ENCODE data around the gene SLC8B1. TPM values are rescaled to one million over a fixed set of nuclear protein-coding genes. Genes with fewer than 3 reads are reported as not detected.
A peak's percentile ranks its signal among the peaks of the same experiment; 100 is the strongest.

SLC8B1 gene
- total RNA-seq, 4 donors from 2014 or later, result 76.5 to 256 (median 95.5) TPM

GRCh38 chr12:113270709-113271009 lies 64.2 kb downstream of the SLC8B1 start:
- no peak for DNase-seq
- intact Hi-C loops (cut with DNase I; ENCODE audit: low total_unique reads), result no loop called here
- H3K4me1 ChIP-seq, result peaks cover 0 to 25% (median 0%) of the 10 kb centered on the region in 4 donors
- H3K27me3 ChIP-seq, result no peaks in the 10 kb centered on the region
- TF ChIP-seq POLR2A (IDR thresholded peaks at IDR 0.05), result no peak
- TF ChIP-seq EP300 (IDR thresholded peaks at IDR 0.05; ENCODE audit: low read depth), result no peak
- TF ChIP-seq, protein P1, sequence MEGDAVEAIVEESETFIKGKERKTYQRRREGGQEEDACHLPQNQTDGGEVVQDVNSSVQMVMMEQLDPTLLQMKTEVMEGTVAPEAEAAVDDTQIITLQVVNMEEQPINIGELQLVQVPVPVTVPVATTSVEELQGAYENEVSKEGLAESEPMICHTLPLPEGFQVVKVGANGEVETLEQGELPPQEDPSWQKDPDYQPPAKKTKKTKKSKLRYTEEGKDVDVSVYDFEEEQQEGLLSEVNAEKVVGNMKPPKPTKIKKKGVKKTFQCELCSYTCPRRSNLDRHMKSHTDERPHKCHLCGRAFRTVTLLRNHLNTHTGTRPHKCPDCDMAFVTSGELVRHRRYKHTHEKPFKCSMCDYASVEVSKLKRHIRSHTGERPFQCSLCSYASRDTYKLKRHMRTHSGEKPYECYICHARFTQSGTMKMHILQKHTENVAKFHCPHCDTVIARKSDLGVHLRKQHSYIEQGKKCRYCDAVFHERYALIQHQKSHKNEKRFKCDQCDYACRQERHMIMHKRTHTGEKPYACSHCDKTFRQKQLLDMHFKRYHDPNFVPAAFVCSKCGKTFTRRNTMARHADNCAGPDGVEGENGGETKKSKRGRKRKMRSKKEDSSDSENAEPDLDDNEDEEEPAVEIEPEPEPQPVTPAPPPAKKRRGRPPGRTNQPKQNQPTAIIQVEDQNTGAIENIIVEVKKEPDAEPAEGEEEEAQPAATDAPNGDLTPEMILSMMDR (IDR thresholded peaks at IDR 0.05), result no peak
- no peak for TF ChIP-seq POLR2AphosphoS5 (IDR thresholded peaks at IDR 0.05)
- peaks cover 0 to 44% (median 9%) of the 10 kb centered on the region in 4 donors for H3K36me3 ChIP-seq
- WGBS, 2 donors (ENCODE audit: low coverage in 1 of 2), result 60 to 81% methylated on average over 5 to 11 of the region's 11 CpGs
- no peaks in the 10 kb centered on the region for H3K9me3 ChIP-seq
- H3K27ac ChIP-seq, result peak overlapping the region in 2 of 4 donors; percentile 68 to 79
- no peak overlapping the region for H3K4me3 ChIP-seq
- in situ Hi-C loops (cut with MboI; ENCODE audit: low pct_ligation_motif_present in 1 of 4, low pct_unique_long_range_greater_than_20kb in 1 of 4, low sequenced_read_pairs in 3 of 4), result no loop called here

DNA sequence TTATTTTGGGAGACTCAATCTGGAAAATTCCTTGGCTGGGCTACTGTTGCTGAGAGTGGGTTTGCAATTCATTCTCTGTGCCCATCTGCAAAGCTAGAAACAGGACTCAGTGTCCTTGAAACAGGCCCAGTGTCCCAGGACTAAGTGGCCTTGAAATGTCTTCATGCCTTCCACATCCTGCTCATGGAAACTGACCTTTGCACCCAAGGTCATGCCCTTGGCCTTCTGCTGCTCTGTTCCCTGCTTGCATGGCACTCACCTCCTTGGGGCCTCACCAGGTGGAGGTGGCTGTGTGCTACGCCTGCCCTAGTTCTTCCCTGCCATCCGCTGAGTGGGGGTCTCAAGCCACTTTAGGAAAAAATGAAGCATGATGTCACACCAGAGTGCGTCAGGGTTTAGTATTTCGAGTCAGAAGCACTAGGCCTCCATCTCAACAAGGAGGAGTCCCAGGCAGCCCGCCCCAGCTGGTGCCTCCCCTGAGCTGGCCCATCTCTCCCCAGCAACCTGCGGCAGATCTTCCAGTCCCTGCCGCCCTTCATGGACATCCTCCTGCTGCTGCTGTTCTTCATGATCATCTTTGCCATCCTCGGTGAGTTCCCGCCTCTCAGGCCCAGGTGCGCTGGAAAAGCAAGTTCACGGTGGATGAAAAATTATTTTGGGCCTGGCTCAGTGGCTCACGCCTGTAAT lies 65.5 kb downstream of the SLC8B1 start:
- no peaks in the 10 kb centered on the region for H3K9me3 ChIP-seq
- TF ChIP-seq, protein P1 (IDR thresholded peaks at IDR 0.05), result no peak
- no peak for TF ChIP-seq POLR2AphosphoS5 (IDR thresholded peaks at IDR 0.05)
- no peak for TF ChIP-seq EP300 (IDR thresholded peaks at IDR 0.05; ENCODE audit: low read depth)
- no peak for TF ChIP-seq POLR2A (IDR thresholded peaks at IDR 0.05)
- H3K27ac ChIP-seq, result no peak overlapping the region
- peaks cover 0 to 25% (median 0%) of the 10 kb centered on the region in 4 donors for H3K4me1 ChIP-seq
- no peak overlapping the region for H3K4me3 ChIP-seq
- DNase-seq, result no peak
- no peaks in the 10 kb centered on the region for H3K27me3 ChIP-seq
- intact Hi-C loops (cut with DNase I; ENCODE audit: low total_unique reads), result no loop called here
- H3K36me3 ChIP-seq, result peaks cover 0 to 44% (median 5%) of the 10 kb centered on the region in 4 donors
- WGBS, 2 donors (ENCODE audit: low coverage in 1 of 2), result 97 to 98% methylated on average over 7 to 12 of the region's 12 CpGs
- in situ Hi-C loops (cut with MboI; ENCODE audit: low pct_ligation_motif_present in 1 of 4, low pct_unique_long_range_greater_than_20kb in 1 of 4, low sequenced_read_pairs in 3 of 4), result no loop called here

DNA sequence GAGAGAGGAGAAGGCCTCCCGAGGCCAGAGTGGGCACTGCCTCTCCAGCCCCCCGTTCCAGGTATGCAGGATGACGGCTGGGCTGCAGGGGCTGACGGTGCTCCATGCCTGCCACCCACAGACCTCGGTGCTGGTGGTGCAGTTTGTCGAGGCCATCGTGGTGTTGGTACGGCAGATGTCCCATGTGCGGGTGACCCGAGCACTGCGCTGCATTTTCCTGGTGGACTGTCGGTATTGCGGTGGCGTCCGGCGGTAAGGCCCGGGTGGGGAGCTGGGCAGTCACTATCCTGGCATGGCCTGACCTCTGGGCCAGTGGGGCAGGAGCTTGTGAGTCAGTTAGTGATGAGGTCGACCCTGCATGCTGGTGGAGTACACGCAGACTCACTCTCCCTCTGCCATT lies 66.3 kb downstream of the SLC8B1 start:
- Histone ChIP-seq H3K36me3 (peaks cover 0 to 36% (median 4%) of the 10 kb centered on the region in 4 donors), H3K4me1 (peaks cover 0 to 25% (median 0%) of the 10 kb centered on the region in 4 donors), H3K27me3 (no peaks in the 10 kb centered on the region), H3K27ac (peak overlapping the region in 1 of 4 donors; percentile 5), H3K4me3 (no peak overlapping the region), H3K9me3 (no peaks in the 10 kb centered on the region)
- no peak for DNase-seq
- no peak for TF ChIP-seq POLR2A (IDR thresholded peaks at IDR 0.05)
- TF ChIP-seq POLR2AphosphoS5 (IDR thresholded peaks at IDR 0.05), result no peak
- TF ChIP-seq EP300 (IDR thresholded peaks at IDR 0.05; ENCODE audit: low read depth), result no peak
- TF ChIP-seq, protein P1 (IDR thresholded peaks at IDR 0.05), result no peak
- in situ Hi-C loops (cut with MboI; ENCODE audit: low pct_ligation_motif_present in 1 of 4, low pct_unique_long_range_greater_than_20kb in 1 of 4, low sequenced_read_pairs in 3 of 4) (no loop called here), intact Hi-C loops (cut with DNase I; ENCODE audit: low total_unique reads) (no loop called here)
- 89% methylated on average over 16 of the region's 19 CpGs; no CpG with 5 or more reads in 1 of the 2 donors for WGBS, 2 donors (ENCODE audit: low coverage in 1 of 2)

DNA sequence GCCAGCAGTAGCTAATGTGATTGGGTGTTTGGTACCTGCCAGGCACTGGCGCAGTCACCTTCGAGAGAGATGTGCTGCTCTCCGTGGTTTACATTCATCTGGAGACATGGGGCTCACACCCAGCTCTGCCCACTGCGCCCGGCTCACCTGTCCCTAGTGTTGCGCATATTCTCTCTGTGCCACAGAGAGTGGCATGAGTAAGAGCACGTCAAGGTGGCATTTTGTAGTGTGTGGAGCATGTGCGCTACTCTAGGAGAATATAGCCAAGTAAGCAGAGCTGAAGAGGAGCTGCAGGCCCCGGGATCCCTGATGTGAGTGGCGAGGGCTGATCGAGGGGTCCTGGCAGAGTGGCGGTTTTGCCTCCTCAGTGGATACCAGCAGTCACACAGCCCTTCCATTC lies 66.8 kb downstream of the SLC8B1 start:
- Histone ChIP-seq H3K4me1 (peaks cover 0 to 24% (median 0%) of the 10 kb centered on the region in 4 donors), H3K27ac (peak overlapping the region in 2 of 4 donors; percentile 5 to 13), H3K27me3 (no peaks in the 10 kb centered on the region), H3K9me3 (no peaks in the 10 kb centered on the region), H3K36me3 (peaks cover 0 to 32% (median 4%) of the 10 kb centered on the region in 4 donors), H3K4me3 (no peak overlapping the region)
- TF ChIP-seq POLR2A (IDR thresholded peaks at IDR 0.05), result no peak
- no peak for TF ChIP-seq EP300 (IDR thresholded peaks at IDR 0.05; ENCODE audit: low read depth)
- TF ChIP-seq, protein P1 (IDR thresholded peaks at IDR 0.05), result no peak
- no peak for TF ChIP-seq POLR2AphosphoS5 (IDR thresholded peaks at IDR 0.05)
- intact Hi-C loops (cut with DNase I; ENCODE audit: low total_unique reads), result no loop called here
- WGBS, 2 donors (ENCODE audit: low coverage in 1 of 2), result 94 to 100% methylated on average over 3 to 12 of the region's 12 CpGs
- no peak for DNase-seq
- in situ Hi-C loops (cut with MboI; ENCODE audit: low pct_ligation_motif_present in 1 of 4, low pct_unique_long_range_greater_than_20kb in 1 of 4, low sequenced_read_pairs in 3 of 4), result no loop called here
